ENCODE results near the gene SMG6. TPM values are rescaled to one million over a fixed set of nuclear protein-coding genes. Genes with fewer than 3 reads are reported as not detected.
A peak's percentile ranks its signal among the peaks of the same experiment; 100 is the strongest.

Gene SMG6
- polyA plus RNA-seq, 1 of the 3 experiments (the other 2 are of a cell fraction), result 15.7 TPM

GRCh38 chr17:2190014-2190413 is 113.6 kb downstream of the SMG6 start:
- no peak overlapping the region for H2AFZ ChIP-seq (ENCODE audit: low read depth)
- POLR2A ChIA-PET, result no interaction called here
- H3F3A ChIP-seq (replicated peaks; ENCODE audit: insufficient read depth), result peaks cover 36% of the 10 kb centered on the region
- H3K4me1 ChIP-seq (ENCODE audit: control insufficient read depth in 1 of 2, insufficient read depth in 2 of 2, low read depth in 1 of 2, low read length in 1 of 2), result peaks cover 20 to 55% of the 10 kb centered on the region in 2 experiments
- H4K20me1 ChIP-seq (ENCODE audit: insufficient read depth), result no peaks in the 10 kb centered on the region
- no peaks in the 10 kb centered on the region for H3K9me2 ChIP-seq
- no peaks in the 10 kb centered on the region for H3K27me3 ChIP-seq (ENCODE audit: insufficient read depth)
- peak overlapping the region; percentile 88 to 95; a peak in 3 of 4 replicates for H3K27ac ChIP-seq (ENCODE audit: low read depth in 2 of 2, low read length in 1 of 2)
- H3K79me2 ChIP-seq (ENCODE audit: insufficient read depth), result peaks cover 13% of the 10 kb centered on the region; the same call in 1 of the 2 replicates
- no peak for DNase-seq
- CTCF ChIA-PET, result interaction anchor here (0.6 to 1.6 kb wide), 4 partner anchors 54 to 324 kb away, joined by 3 to 4 read pairs (median 3); no protein-coding TSS in a partner anchor
- H3K9ac ChIP-seq, result no peak overlapping the region
- WGBS (ENCODE audit: low lambda C conversion rate), result 82% methylated on average over 4 of the region's 4 CpGs
- TF ChIP-seq ELF1 (IDR thresholded peaks at IDR 0.05), result no peak
- TF ChIP-seq CHD2 (IDR thresholded peaks at IDR 0.05; ENCODE audit: low read length, partially characterized antibody), result no peak
- no peak for TF ChIP-seq POLR2AphosphoS5 (IDR thresholded peaks at IDR 0.05; ENCODE audit: low read depth, low read length)
- TF ChIP-seq JUND (IDR thresholded peaks at IDR 0.05), result no peak
- no peak for TF ChIP-seq FOSL2 (IDR thresholded peaks at IDR 0.05; ENCODE audit: borderline replicate concordance, low read depth)
- TF ChIP-seq RXRA (IDR thresholded peaks at IDR 0.05; ENCODE audit: borderline replicate concordance, low read depth), result no peak
- TF ChIP-seq SMC3 (IDR thresholded peaks at IDR 0.05; ENCODE audit: low read depth, low read length), result no peak
- no peak for TF ChIP-seq FOXJ3 (CRISPR knock-in tag; IDR thresholded peaks at IDR 0.05)
- TF ChIP-seq, protein P1, sequence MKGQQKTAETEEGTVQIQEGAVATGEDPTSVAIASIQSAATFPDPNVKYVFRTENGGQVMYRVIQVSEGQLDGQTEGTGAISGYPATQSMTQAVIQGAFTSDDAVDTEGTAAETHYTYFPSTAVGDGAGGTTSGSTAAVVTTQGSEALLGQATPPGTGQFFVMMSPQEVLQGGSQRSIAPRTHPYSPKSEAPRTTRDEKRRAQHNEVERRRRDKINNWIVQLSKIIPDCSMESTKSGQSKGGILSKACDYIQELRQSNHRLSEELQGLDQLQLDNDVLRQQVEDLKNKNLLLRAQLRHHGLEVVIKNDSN (IDR thresholded peaks at IDR 0.05; ENCODE audit: borderline replicate concordance, low read depth), result no peak
- TF ChIP-seq EP300 (IDR thresholded peaks at IDR 0.05; ENCODE audit: borderline replicate concordance in 1 of 2, low read depth in 1 of 2, low read length in 1 of 2), result no peak
- no peak for TF ChIP-seq RCOR1 (IDR thresholded peaks at IDR 0.05; ENCODE audit: low read length)
- no peak for TF ChIP-seq TCF12 (IDR thresholded peaks at IDR 0.05)
- TF ChIP-seq GABPA (IDR thresholded peaks at IDR 0.05; ENCODE audit: low read depth), result no peak
- no peak for TF ChIP-seq TAF1 (IDR thresholded peaks at IDR 0.05; ENCODE audit: borderline replicate concordance, low read depth, low read length)
- H3K9me3 ChIP-seq, result no peaks in the 10 kb centered on the region
- no peak overlapping the region for H3K4me3 ChIP-seq (ENCODE audit: low read depth in 2 of 2, low read length in 1 of 2)
- H3K4me2 ChIP-seq, result no peak overlapping the region
- peaks cover 11 to 13% of the 10 kb centered on the region in 2 experiments for H3K36me3 ChIP-seq (replicated peaks in 1 of 2; ENCODE audit: control insufficient read depth in 1 of 2, insufficient read depth in 2 of 2, low read length in 1 of 2)

DNA sequence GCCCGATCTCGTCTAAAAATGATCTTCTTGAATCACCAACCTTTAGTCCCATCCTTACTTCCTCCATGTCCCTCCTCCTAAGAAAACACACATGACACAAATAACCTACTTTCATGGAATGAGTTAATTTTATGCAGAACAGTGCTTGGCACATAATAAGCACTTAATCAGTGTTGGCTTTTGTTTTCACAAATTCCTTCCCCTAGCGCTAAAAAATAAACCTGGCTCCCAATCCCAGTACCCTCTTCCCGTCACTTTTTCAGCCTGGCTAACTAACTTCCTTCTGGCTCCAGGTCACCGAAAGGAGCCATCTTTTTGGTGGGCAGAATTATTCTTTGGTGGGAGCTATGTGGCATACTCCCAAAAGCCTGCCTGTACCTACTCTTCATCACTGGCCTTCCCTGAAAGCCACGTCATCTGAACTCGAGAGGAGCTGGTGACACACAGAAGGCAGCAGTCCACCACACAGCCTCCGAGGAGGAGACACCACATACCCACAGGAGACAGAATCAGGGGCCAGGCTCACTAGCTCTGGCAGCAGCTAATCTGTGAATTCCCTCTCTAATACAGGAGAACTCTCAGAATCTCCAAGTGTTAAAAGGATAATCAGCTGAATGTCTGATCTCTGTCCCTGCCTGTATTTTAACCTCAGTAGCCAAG is 114.5 kb downstream of the SMG6 start:
- Histone ChIP-seq H3F3A (replicated peaks; ENCODE audit: insufficient read depth) (peaks cover 32% of the 10 kb centered on the region), H3K27me3 (ENCODE audit: insufficient read depth) (no peaks in the 10 kb centered on the region), H3K9me3 (no peaks in the 10 kb centered on the region), H4K20me1 (ENCODE audit: insufficient read depth) (no peaks in the 10 kb centered on the region), H3K4me2 (no peak overlapping the region), H2AFZ (ENCODE audit: low read depth) (no peak overlapping the region), H3K27ac (ENCODE audit: low read depth in 2 of 2, low read length in 1 of 2) (peak overlapping the region; percentile 14 to 95; a peak in 2 of 4 replicates), H3K9ac (no peak overlapping the region), H3K9me2 (no peaks in the 10 kb centered on the region), H3K4me3 (ENCODE audit: low read depth in 2 of 2, low read length in 1 of 2) (no peak overlapping the region), H3K79me2 (ENCODE audit: insufficient read depth) (peaks cover 11% of the 10 kb centered on the region; the same call in 1 of the 2 replicates), H3K36me3 (replicated peaks in 1 of 2; ENCODE audit: control insufficient read depth in 1 of 2, insufficient read depth in 2 of 2, low read length in 1 of 2) (peaks cover 6 to 13% of the 10 kb centered on the region in 2 experiments), H3K4me1 (ENCODE audit: control insufficient read depth in 1 of 2, insufficient read depth in 2 of 2, low read depth in 1 of 2, low read length in 1 of 2) (peaks cover 20 to 54% of the 10 kb centered on the region in 2 experiments)
- WGBS (ENCODE audit: low lambda C conversion rate), result 96% methylated on average over 7 of the region's 8 CpGs
- DNase-seq, result no peak
- POLR2A ChIA-PET, result no interaction called here
- CTCF ChIA-PET, result interaction anchor here (0.6 to 1.6 kb wide), 4 partner anchors 11 to 134 kb away, joined by 3 to 4 read pairs (median 4); partner anchors contain the start of gene HIC1
- TF ChIP-seq RAD21 (IDR thresholded peaks at IDR 0.05; ENCODE audit: low read length) (no peak), EZH2phosphoT487 (IDR thresholded peaks at IDR 0.05; ENCODE audit: borderline replicate concordance, low read depth) (no peak), FOXM1 (IDR thresholded peaks at IDR 0.05; ENCODE audit: low read depth) (no peak), NFIC (IDR thresholded peaks at IDR 0.05; ENCODE audit: borderline replicate concordance) (no peak), EP300 (IDR thresholded peaks at IDR 0.05; ENCODE audit: borderline replicate concordance in 1 of 2, low read depth in 1 of 2, low read length in 1 of 2) (no peak), FOSL2 (IDR thresholded peaks at IDR 0.05; ENCODE audit: borderline replicate concordance, low read depth) (no peak), ZBTB33 (IDR thresholded peaks at IDR 0.05; ENCODE audit: borderline replicate concordance, low read depth) (no peak), MXI1 (IDR thresholded peaks at IDR 0.05; ENCODE audit: low read depth, low read length) (no peak), MAX (IDR thresholded peaks at IDR 0.05; ENCODE audit: low read depth) (no peak), RCOR1 (IDR thresholded peaks at IDR 0.05; ENCODE audit: low read length) (no peak), MEF2A (IDR thresholded peaks at IDR 0.05; ENCODE audit: borderline replicate concordance, low read depth) (no peak), PBX3 (IDR thresholded peaks at IDR 0.05) (no peak)
